GM13977 (cell line): ENCODE data around the gene PRRX2.

Experiments used
- DNase-seq: peaks from one replicate; pipeline ENCODE4 v3.0.0; 2012; ENCODE audit warnings: low spot score
- in situ Hi-C: fragments of 300-500 bp; cut with MboI; formaldehyde crosslinking; loops from one replicate; pipeline ENCODE4 v1.12.0; 2022; ENCODE audit warnings: low sequenced_read_pairs, low pct_unique_long_range_greater_than_20kb, mixed read lengths, inconsistent platforms; ENCODE audit not compliant: unreplicated experiment
- TF ChIP-seq, protein P1 (sequence below): IDR thresholded peaks from 2 replicates; pipeline ENCODE4 v1.5.1; 2012; ENCODE audit warnings: mild to moderate bottlenecking, control low read depth; ENCODE audit not compliant: insufficient read depth; ENCODE audit errors: extremely low read depth, missing control alignments

The PRRX2 gene

GRCh38 chr9:129709438-129710168 is 44.2 kb downstream of the PRRX2 start:
- in situ Hi-C loops = no loop called here
- TF ChIP-seq, protein P1, sequence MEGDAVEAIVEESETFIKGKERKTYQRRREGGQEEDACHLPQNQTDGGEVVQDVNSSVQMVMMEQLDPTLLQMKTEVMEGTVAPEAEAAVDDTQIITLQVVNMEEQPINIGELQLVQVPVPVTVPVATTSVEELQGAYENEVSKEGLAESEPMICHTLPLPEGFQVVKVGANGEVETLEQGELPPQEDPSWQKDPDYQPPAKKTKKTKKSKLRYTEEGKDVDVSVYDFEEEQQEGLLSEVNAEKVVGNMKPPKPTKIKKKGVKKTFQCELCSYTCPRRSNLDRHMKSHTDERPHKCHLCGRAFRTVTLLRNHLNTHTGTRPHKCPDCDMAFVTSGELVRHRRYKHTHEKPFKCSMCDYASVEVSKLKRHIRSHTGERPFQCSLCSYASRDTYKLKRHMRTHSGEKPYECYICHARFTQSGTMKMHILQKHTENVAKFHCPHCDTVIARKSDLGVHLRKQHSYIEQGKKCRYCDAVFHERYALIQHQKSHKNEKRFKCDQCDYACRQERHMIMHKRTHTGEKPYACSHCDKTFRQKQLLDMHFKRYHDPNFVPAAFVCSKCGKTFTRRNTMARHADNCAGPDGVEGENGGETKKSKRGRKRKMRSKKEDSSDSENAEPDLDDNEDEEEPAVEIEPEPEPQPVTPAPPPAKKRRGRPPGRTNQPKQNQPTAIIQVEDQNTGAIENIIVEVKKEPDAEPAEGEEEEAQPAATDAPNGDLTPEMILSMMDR = no peak
- DNase-seq = no peak

DNA sequence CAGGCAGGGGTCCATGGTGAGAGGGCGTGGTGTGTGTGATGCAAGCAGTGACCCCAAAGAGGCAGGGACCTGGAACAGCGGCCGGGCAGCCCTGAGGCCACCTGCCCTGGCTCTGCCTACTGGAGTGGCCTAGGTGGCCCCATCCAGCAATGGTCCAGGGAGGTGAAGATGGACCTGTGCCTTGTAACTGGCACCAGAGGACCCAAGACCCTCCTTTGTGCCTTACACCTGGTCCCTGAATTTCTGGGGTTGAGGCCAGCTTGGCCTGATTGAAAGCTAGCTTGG is 44.7 kb downstream of the PRRX2 start:
- TF ChIP-seq, protein P1 = no peak
- no peak for DNase-seq
- in situ Hi-C loops = no loop called here

DNA sequence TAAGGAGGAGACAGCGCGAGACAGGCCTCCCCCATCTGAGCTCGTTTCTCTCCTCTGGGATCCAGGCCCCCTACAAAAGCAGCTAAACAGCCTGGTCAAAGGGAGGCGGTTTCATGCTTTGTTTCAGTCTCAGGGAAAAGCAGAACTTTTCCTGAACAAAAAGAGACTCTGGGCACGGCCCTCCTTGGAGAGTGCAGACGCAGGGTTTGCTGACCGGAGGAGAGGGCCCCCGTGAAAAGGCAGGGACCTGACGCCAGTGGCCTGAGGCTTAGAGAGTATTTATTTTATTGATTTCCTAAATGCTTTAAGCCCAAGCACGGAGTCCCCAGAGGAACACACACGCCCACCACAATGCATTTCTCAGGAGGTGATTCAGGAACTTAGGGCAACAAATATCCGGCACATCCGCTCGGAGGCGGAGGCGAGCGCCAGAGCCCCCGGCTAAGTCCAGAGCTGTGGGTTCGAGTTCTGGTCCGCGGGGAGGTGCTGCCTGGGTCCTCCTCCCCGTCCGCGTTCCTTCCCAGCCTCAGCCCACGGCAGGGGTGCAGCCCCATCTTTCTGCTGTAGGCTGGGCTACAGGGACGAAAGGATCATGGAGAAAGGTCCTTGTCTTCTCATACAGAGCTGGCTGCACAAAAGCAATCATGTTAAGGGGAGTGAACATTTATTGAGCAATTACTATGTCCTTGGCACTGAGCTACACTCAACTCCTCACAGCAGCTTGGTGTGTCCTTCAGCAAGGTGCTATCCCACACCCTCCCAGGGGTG is 47.4 kb downstream of the PRRX2 start:
- in situ Hi-C loops = no loop called here

DNA sequence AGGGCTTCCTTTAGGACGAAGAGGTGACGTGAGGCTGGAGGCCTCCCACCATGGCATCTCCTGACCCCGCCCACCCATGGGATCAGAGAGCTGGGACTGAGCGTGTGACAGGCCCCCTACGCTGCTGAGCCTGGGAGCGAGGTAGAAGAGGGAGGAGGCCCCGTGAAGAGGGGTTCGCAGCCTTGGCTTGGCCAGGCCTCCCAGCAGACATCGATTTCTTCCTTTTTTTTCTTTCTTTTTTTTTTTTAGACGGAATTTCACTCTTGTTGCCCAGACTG is 47.9 kb downstream of the PRRX2 start:
- TF ChIP-seq, protein P1 = no peak
- in situ Hi-C loops = no loop called here
- no peak for DNase-seq

More for the DNA sequence above, 47.4 kb downstream of the PRRX2 start:
- TF ChIP-seq, protein P1 = no peak
- DNase-seq = no peak

DNA sequence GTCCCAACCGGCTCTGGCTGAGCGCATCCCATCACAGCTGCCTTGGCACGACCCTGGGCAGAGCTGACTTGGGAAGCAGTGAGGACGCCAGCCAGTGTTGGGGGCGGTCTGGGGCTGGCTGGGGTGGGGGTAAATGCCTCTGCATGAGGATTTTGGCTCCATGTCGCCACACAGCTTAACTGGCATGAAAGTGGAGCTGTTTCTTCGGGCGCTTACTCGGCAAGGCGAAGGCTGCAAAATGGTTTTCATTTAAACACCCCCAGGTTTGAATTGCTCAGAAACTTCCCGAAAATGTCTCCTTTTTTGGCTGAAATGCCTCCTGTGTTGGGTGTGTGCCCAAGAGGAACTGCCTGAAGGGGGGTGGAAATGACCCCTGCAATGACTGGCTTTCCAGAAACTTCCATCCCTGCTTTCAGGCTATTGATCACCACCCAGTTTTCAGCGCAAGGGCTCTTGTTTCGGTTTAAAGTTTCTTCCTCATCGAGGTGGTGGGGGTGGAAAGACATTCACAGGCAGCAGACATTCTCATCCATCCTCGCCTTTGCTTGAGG is 49.1 kb downstream of the PRRX2 start:
- TF ChIP-seq, protein P1 = no peak
- DNase-seq = no peak
- in situ Hi-C loops = no loop called here

DNA sequence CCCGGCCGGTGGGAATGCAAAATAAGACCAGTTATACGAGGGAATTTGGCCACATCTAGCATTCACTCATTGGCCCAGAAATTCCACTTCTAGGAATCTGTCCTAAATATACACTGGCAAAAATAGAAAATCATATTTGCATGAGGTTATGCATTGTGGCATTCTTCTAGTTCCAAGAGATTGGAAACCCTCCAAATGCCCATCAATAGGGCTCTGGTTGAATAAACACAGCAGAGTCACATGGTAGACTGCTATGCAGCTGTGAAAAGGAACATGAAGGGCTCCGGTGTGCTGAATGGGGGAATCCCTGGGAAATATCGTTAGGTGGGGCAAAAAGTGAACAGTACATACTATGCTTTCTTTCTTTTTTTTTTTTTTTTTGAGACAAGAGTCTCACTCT is 50.6 kb downstream of the PRRX2 start:
- no peak for DNase-seq
- TF ChIP-seq, protein P1 = no peak
- in situ Hi-C loops = no loop called here
